Measurements from ENCODE around the gene DPP4.

DNA sequence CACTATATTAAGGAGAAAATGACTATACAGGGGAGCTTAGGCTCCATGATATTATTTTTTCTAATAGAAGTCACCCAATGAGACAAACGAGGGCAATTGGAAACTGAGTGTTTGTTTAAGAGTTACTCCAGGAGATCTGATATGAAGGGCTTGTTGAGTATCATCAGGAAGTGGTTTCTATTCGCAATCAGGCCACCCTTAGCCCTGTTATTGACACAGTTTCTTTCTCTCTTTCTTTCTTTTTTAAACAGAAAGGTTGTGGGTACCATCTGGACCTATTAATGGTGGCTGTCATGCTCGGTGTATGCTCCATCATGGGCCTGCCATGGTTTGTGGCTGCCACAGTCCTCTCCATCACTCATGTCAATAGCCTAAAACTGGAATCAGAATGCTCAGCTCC, 117.3 kb downstream of the DPP4 start:
- TF ChIP-seq, protein P1, sequence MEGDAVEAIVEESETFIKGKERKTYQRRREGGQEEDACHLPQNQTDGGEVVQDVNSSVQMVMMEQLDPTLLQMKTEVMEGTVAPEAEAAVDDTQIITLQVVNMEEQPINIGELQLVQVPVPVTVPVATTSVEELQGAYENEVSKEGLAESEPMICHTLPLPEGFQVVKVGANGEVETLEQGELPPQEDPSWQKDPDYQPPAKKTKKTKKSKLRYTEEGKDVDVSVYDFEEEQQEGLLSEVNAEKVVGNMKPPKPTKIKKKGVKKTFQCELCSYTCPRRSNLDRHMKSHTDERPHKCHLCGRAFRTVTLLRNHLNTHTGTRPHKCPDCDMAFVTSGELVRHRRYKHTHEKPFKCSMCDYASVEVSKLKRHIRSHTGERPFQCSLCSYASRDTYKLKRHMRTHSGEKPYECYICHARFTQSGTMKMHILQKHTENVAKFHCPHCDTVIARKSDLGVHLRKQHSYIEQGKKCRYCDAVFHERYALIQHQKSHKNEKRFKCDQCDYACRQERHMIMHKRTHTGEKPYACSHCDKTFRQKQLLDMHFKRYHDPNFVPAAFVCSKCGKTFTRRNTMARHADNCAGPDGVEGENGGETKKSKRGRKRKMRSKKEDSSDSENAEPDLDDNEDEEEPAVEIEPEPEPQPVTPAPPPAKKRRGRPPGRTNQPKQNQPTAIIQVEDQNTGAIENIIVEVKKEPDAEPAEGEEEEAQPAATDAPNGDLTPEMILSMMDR (IDR thresholded peaks at IDR 0.05): no peak
- TF ChIP-seq EZH2 (IDR thresholded peaks at IDR 0.05) (no peak), EZH2phosphoT487 (IDR thresholded peaks at IDR 0.05) (no peak)

All from neural progenitor cell (in vitro differentiated cells).